NB4 (cell line): ENCODE results near the gene POFUT1.

ENCODE experiments used
- DNase-seq: peaks from one replicate; pipeline ENCODE4 v3.0.0; 2010; ENCODE audit warnings: low read depth
- H3K4me3 ChIP-seq: one replicate; pipeline ENCODE4 v1.5.1; 2011; ENCODE audit warnings: mild to moderate bottlenecking, low read depth, low read length, moderate library complexity
- MYC ChIP-seq: IDR thresholded peaks from 2 replicates; pipeline ENCODE4 v1.6.1; 2011; ENCODE audit warnings: low read depth, low read length
- POLR2A ChIP-seq: IDR thresholded peaks from 2 replicates; pipeline ENCODE4 v1.6.1; 2011; ENCODE audit warnings: mild to moderate bottlenecking; ENCODE audit not compliant: insufficient read length; ENCODE audit errors: extremely low read depth
- TF ChIP-seq, protein P1 (sequence below): IDR thresholded peaks from one replicate; pipeline ENCODE4 v1.5.1; 2012; ENCODE audit warnings: low read depth, low read length
- TF ChIP-seq, protein P2 (sequence below): IDR thresholded peaks from 2 replicates; pipeline ENCODE4 v1.6.1; 2011; ENCODE audit warnings: low read depth, low read length

Gene POFUT1

DNA sequence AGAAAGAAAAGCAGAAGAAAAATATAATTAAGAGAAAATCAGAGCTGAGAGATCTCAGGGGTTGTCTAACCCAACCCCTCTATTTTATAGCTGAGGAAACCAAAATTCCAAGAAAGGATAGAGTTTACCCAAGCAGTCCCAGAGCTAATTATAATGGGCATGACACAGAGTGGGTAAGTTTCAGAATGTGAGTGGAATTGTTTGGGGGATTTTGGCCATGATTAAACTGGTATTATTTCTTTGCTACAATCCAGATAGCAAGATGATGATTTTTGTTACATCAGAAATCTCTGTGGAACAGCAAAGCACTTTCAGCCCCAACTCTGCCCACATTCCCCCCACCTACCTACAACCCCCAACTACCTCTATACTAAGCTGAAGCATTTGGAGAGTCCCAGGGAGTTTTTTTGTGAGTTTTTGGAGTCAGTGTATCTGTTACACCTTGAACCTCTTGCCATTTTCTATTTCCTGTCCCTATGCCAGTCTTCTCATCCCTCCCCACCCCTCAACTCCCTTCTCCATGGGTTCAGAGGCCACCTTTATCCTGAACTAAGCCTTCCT is 24.7 kb downstream of the POFUT1 start:
- no peak overlapping the region for H3K4me3 ChIP-seq
- DNase-seq = no peak
- TF ChIP-seq MYC = no peak
- TF ChIP-seq, protein P1, sequence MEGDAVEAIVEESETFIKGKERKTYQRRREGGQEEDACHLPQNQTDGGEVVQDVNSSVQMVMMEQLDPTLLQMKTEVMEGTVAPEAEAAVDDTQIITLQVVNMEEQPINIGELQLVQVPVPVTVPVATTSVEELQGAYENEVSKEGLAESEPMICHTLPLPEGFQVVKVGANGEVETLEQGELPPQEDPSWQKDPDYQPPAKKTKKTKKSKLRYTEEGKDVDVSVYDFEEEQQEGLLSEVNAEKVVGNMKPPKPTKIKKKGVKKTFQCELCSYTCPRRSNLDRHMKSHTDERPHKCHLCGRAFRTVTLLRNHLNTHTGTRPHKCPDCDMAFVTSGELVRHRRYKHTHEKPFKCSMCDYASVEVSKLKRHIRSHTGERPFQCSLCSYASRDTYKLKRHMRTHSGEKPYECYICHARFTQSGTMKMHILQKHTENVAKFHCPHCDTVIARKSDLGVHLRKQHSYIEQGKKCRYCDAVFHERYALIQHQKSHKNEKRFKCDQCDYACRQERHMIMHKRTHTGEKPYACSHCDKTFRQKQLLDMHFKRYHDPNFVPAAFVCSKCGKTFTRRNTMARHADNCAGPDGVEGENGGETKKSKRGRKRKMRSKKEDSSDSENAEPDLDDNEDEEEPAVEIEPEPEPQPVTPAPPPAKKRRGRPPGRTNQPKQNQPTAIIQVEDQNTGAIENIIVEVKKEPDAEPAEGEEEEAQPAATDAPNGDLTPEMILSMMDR = no peak
- no peak for TF ChIP-seq POLR2A
- TF ChIP-seq, protein P2, sequence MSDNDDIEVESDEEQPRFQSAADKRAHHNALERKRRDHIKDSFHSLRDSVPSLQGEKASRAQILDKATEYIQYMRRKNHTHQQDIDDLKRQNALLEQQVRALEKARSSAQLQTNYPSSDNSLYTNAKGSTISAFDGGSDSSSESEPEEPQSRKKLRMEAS = no peak

DNA sequence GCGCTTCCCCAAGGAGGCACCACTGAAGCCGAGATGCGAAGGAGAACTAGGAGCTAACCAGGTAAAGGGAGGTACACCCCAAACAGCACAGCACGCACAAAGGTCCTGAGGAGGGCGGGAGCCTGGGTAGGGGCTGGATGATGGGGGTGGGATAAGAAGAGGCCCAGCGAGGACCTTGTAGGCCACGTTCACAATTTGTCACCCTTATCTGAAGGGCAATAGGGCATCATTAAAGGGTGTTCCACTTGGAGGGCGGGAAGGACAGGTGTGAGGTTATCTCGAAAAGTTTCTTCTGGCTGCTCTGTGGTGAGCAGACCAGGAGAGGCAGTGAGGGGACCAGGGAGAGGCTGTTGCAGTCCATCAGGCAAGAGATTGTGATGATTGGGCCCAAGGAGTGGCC is 25.6 kb downstream of the POFUT1 start:
- H3K4me3 ChIP-seq = no peak overlapping the region
- TF ChIP-seq, protein P1 = no peak
- TF ChIP-seq POLR2A (no peak), MYC (no peak)
- TF ChIP-seq, protein P2 = no peak
- DNase-seq = no peak

DNA sequence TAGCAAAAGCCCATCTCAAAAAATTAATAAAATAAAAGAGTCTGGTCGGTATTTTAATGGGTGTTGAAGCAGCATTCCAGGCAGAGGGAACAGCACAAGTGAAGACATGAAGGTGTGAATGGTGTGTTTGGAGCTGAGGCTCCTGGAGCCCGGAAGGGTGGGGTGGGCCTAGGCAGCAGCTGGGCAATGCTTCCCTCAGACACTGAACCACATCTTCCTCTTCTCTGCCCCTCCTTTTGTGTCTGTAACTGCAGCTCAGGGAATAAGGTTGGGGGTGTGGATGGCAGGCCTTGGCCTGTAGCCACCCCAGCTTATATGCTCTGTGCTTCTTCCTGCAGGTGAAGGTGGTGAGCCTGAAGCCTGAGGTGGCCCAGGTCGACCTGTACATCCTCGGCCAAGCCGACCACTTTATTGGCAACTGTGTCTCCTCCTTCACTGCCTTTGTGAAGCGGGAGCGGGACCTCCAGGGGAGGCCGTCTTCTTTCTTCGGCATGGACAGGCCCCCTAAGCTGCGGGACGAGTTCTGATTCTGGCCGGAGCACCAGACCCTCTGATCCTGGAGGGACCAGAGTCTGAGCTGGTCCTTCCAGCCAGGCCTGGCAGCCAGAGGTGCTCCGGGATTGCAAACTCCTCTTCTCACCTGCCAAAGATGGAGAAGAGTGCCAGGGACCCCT is 26.6 kb downstream of the POFUT1 start:
- TF ChIP-seq MYC = no peak
- TF ChIP-seq, protein P1 = no peak
- no peak for TF ChIP-seq POLR2A
- TF ChIP-seq, protein P2 = no peak
- peak; percentile 42 for DNase-seq
- H3K4me3 ChIP-seq = no peak overlapping the region

DNA sequence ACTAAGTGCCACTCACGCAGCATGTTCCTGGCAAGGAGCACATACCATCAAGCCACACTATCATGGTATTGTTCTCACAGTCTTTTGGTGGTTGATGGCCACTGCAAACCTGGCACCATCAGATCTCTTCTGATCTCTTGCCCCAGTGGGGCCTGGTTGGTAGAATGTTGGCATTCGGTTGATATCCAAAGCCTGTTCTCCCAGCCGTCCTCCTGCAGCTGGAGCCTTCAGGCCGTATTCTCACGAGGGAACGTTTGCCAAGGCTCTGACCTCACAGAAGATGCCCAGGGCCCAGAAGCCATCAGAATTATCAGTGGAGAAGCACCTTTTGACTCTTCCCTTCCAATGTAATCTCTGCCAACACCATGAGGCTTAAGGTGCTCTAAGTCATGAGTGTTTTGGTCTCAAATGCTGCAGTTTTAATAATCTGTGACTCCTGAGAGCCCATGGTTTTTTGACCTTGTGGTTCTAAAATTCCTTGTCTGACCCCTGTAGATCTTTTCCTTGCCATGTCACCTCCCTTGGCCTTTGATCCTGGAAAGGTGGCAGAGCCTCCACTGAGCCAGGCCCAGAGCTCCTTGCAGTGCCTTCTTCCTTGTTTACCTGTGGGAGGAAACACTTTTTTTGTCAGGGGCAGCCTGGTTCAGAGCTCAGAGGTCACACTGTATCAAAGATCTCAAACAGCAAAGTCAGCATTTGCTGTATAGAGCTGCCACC is 27.8 kb downstream of the POFUT1 start:
- TF ChIP-seq, protein P1 = no peak
- no peak for DNase-seq

DNA sequence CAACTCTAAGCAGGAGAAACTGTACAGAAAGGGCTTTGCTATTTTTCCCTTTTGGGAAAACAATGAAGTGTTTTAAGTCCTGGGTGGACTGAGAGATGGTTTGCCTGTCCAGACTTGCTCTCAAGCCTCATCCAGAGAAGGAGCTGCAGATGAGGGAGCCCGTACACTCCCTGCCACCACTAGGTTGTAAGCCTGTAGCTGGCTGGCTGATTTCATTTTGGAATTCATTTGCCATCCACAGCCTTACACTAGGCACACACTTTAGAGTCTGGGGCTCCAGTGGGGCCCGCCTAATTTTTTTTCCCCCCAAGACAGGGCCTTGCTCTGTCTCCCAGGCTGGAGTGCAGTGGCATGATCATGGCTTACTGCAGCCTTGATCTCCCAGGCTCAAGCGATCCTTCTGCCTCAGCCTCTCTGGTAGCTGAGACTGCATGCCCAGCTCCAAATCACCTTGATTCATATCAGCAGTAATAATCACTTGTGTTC is 28.4 kb downstream of the POFUT1 start:
- TF ChIP-seq, protein P2 = no peak
- TF ChIP-seq, protein P1 = no peak
- H3K4me3 ChIP-seq = no peak overlapping the region
- DNase-seq = no peak

More for the DNA sequence above, 27.8 kb downstream of the POFUT1 start:
- H3K4me3 ChIP-seq = no peak overlapping the region
